ENCODE results near the gene CSTPP1. TPM values are rescaled to one million over a fixed set of nuclear protein-coding genes. Genes with fewer than 3 reads are reported as not detected.
"Not testable (repeated sequence)": the region's sequence is repeated elsewhere in the genome, so short reads cannot be mapped to it uniquely, and the experiment has no call there.

Gene CSTPP1
- total RNA-seq, 4 donors from 2014 or later: 47.5 to 87.6 (median 57.7) TPM

DNA sequence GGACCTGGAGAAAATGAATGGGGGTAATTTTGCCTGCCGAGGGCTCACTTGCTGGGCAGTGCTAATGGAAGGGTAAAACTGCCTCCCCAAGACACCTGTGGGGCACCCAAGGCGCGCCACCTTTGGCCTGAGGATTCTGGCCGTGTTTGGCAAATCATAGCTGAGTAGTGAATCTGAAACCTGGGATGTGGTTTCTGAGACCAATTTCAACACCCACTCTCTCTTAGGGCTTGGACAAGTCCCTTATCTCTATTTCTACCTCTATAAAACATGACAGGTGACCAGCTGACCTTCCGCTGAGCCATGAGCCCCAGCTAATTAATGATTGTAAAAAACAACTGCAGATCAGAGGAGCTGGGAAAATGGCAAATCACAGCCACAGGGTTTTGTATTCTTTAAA, 251.2 kb downstream of the CSTPP1 start:
- TF ChIP-seq, protein P1, sequence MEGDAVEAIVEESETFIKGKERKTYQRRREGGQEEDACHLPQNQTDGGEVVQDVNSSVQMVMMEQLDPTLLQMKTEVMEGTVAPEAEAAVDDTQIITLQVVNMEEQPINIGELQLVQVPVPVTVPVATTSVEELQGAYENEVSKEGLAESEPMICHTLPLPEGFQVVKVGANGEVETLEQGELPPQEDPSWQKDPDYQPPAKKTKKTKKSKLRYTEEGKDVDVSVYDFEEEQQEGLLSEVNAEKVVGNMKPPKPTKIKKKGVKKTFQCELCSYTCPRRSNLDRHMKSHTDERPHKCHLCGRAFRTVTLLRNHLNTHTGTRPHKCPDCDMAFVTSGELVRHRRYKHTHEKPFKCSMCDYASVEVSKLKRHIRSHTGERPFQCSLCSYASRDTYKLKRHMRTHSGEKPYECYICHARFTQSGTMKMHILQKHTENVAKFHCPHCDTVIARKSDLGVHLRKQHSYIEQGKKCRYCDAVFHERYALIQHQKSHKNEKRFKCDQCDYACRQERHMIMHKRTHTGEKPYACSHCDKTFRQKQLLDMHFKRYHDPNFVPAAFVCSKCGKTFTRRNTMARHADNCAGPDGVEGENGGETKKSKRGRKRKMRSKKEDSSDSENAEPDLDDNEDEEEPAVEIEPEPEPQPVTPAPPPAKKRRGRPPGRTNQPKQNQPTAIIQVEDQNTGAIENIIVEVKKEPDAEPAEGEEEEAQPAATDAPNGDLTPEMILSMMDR (IDR thresholded peaks at IDR 0.05): no peak
- TF ChIP-seq POLR2A (IDR thresholded peaks at IDR 0.05): no peak
- no peak for DNase-seq (ENCODE audit: low spot score in 2 of 2)
- intact Hi-C loops (cut with DNase I; ENCODE audit: low total_unique reads): loop anchor here (10.0 kb wide), 1 partner anchor 167 kb away; the partner anchor contains the start of gene MYBPC3
- no peak overlapping the region for H3K4me3 ChIP-seq (ENCODE audit: low read depth, poor library complexity, severe bottlenecking)
- WGBS, 2 donors: 44 to 53% methylated on average over 5 of the region's 5 CpGs

- TF ChIP-seq POLR2A (IDR thresholded peaks at IDR 0.05): no peak
- TF ChIP-seq, protein P1 (IDR thresholded peaks at IDR 0.05): no peak
- no peak overlapping the region for H3K4me3 ChIP-seq (ENCODE audit: low read depth, poor library complexity, severe bottlenecking)
- intact Hi-C loops (cut with DNase I; ENCODE audit: low total_unique reads): loop anchor here (10.0 kb wide), 1 partner anchor 167 kb away; the partner anchor contains the start of gene MYBPC3
- WGBS, 2 donors: 81 to 96% methylated on average over 1 of the region's 1 CpG
- no peak for DNase-seq (ENCODE audit: low spot score in 2 of 2)
Observed at GRCh38 chr11:47188259-47188658, 251.7 kb downstream of the CSTPP1 start.

GRCh38 chr11:47189100-47189834, 252.7 kb downstream of the CSTPP1 start:
- 62 to 70% methylated on average over 11 of the region's 11 CpGs for WGBS, 2 donors
- no peak overlapping the region for H3K4me3 ChIP-seq (ENCODE audit: low read depth, poor library complexity, severe bottlenecking)
- no peak for DNase-seq (ENCODE audit: low spot score in 2 of 2)
- TF ChIP-seq POLR2A (IDR thresholded peaks at IDR 0.05): no peak
- TF ChIP-seq, protein P1 (IDR thresholded peaks at IDR 0.05): no peak
- intact Hi-C loops (cut with DNase I; ENCODE audit: low total_unique reads): loop anchor here (10.0 kb wide), 1 partner anchor 166 kb away; the partner anchor contains the start of gene MYBPC3

- DNase-seq (ENCODE audit: low spot score in 2 of 2); intact Hi-C loops (cut with DNase I; ENCODE audit: low total_unique reads); H3K4me3 ChIP-seq (ENCODE audit: low read depth, poor library complexity, severe bottlenecking): not testable (repeated sequence)
- WGBS, 2 donors: 68 to 71% methylated on average over 10 of the region's 10 CpGs
Observed at GRCh38 chr11:47191137-47191536, 254.6 kb downstream of the CSTPP1 start.

DNA sequence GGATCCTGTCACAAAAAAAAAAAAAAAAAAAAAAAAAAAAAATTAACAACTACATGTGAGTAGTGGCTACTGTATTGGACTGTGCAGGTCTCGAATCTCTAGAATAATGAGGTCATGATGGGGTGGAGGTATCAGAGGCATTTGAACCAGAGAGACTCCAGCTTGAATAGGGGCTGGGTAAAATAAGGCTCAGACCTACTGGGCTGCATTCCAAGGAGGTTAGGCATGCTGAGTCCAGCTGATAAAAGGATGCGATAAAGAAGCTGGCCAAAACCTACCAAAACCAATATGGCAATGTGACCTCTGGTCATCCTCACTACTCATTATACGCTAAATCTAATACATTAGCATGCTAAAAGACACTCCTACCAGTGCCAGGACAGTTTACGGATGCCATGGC, 255.6 kb downstream of the CSTPP1 start:
- intact Hi-C loops (cut with DNase I; ENCODE audit: low total_unique reads): no loop called here
- TF ChIP-seq, protein P1 (IDR thresholded peaks at IDR 0.05): no peak
- TF ChIP-seq POLR2A (IDR thresholded peaks at IDR 0.05): no peak
- 84 to 88% methylated on average over 4 of the region's 4 CpGs for WGBS, 2 donors
- no peak for DNase-seq (ENCODE audit: low spot score in 2 of 2)
- no peak overlapping the region for H3K4me3 ChIP-seq (ENCODE audit: low read depth, poor library complexity, severe bottlenecking)

DNA sequence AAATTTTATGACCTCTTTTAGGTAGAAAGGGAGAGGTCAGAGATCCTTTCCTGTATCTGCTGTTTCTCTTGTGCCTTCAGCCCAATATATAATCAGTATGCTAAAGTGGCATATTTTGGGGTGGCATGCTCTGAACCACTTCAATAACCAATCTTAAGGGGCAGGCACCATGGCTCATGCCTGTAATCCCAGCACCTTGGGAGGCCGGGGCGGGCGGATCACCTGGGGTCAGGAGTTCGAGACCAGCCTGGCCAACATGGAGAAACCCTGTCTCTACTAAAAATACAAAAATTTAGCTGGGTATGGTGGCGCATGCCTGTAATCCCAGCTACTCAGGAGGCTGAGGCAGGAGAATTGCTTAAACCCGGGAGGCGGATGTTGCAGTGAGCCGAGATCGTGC, 261.6 kb downstream of the CSTPP1 start:
- H3K4me3 ChIP-seq (ENCODE audit: low read depth, poor library complexity, severe bottlenecking); DNase-seq (ENCODE audit: low spot score in 2 of 2); intact Hi-C loops (cut with DNase I; ENCODE audit: low total_unique reads): not testable (repeated sequence)
- 92 to 94% methylated on average over 9 of the region's 9 CpGs for WGBS, 2 donors

- no peak for TF ChIP-seq POLR2A (IDR thresholded peaks at IDR 0.05)
- TF ChIP-seq, protein P1 (IDR thresholded peaks at IDR 0.05): no peak
- 81 to 84% methylated on average over 4 of the region's 4 CpGs for WGBS, 2 donors
- intact Hi-C loops (cut with DNase I; ENCODE audit: low total_unique reads): no loop called here
Observed at GRCh38 chr11:47201015-47201414, 264.5 kb downstream of the CSTPP1 start.

More at GRCh38 chr11:47201015-47201414, 264.5 kb downstream of the CSTPP1 start:
- H3K4me3 ChIP-seq (ENCODE audit: low read depth, poor library complexity, severe bottlenecking): no peak overlapping the region
- no peak for DNase-seq (ENCODE audit: low spot score in 2 of 2)

Data from lower leg skin (tissue), 4 donors.